Measurements from ENCODE around the gene ARL4C.

DNA sequence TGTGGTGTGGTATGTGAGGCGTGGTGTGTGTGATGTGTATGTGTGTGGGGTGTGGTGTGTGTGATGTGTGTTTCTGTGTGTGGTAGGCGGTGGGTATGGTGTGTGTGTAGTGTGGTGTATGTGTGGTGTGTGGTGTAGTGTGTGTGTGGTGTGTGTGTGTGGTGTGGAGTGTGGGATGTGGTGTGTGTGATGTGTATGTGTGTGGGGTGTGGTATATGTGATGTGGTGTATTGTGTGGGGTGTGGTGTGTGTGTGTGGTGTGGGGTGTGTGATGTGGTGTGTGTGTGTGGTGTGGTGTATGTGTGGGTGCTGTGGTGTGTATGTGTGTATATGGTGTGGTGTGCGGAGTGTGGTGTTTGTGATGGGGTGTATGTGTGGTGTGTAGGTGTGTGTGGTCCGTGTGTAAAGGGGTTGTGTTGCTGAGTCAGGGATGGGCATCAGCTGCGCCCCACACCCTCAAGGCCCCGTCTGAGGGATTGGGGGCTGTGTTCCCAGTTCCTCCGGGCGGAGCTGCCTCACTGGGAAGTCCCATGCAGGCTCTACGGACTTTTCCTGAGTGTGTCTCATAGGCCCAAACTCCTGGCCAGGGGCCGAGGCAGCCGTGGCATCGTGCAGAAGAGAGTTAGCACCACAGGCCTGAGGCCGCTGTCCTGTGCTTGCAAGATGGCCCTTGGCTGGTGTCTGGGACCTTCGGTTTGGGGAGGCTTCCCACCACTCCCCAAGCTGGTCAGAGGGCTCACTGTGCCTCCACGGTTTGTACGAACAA, 18.2 kb upstream of the ARL4C start:
- no peak for TF ChIP-seq TAF1 (IDR thresholded peaks at IDR 0.05; ENCODE audit: borderline replicate concordance, low read depth, low read length)
- TF ChIP-seq, protein P1, sequence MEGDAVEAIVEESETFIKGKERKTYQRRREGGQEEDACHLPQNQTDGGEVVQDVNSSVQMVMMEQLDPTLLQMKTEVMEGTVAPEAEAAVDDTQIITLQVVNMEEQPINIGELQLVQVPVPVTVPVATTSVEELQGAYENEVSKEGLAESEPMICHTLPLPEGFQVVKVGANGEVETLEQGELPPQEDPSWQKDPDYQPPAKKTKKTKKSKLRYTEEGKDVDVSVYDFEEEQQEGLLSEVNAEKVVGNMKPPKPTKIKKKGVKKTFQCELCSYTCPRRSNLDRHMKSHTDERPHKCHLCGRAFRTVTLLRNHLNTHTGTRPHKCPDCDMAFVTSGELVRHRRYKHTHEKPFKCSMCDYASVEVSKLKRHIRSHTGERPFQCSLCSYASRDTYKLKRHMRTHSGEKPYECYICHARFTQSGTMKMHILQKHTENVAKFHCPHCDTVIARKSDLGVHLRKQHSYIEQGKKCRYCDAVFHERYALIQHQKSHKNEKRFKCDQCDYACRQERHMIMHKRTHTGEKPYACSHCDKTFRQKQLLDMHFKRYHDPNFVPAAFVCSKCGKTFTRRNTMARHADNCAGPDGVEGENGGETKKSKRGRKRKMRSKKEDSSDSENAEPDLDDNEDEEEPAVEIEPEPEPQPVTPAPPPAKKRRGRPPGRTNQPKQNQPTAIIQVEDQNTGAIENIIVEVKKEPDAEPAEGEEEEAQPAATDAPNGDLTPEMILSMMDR (IDR thresholded peaks at IDR 0.05): no peak
- no peak for TF ChIP-seq RCOR1 (IDR thresholded peaks at IDR 0.05; ENCODE audit: low read length)
- TF ChIP-seq, protein P2, sequence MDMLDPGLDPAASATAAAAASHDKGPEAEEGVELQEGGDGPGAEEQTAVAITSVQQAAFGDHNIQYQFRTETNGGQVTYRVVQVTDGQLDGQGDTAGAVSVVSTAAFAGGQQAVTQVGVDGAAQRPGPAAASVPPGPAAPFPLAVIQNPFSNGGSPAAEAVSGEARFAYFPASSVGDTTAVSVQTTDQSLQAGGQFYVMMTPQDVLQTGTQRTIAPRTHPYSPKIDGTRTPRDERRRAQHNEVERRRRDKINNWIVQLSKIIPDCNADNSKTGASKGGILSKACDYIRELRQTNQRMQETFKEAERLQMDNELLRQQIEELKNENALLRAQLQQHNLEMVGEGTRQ (IDR thresholded peaks at IDR 0.05; ENCODE audit: borderline replicate concordance, low read depth, low read length): no peak

Measured in SK-N-SH (cell line).